ENCODE measurements around the gene NR2F6.

DNA sequence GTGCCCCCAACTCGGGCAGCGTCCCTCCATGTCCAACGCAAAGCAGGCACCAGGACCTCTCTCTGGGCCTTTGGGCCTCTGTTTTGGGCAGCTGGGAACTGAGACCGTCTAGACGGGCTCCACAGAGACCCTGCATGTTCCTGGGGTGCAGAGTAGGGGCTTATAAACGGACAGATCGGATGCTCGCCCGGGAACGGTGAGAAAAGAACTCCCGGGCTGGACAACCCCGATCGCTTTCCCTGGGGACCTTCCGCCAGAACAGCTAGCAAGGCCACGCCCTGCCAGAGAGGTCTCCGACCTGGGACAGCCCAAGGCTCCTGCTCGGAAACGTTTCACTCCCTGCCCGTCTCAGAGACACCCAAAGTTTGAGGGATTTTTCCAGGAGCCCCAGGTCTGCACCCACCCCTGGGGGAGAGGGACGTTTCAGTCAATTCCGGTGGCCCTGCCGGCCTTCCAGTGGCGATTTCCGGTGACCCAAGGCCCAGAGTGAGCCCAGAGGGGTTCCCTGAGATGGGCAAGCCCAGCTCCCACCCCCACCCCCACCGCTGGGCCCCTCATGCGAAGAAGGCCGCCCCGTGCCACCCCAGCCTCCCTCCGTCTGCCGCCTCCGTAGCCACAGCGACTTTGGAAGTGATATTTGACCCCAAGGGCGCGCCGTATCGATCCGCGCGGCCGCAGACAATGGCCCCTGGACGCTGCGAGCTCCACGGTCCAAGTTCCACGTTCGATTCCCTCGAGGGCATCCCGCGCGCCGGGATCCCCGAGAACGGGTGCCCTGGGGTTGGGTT is 1.7 kb downstream of the NR2F6 start:
- no peak for TF ChIP-seq ZNF274 (IDR thresholded peaks at IDR 0.05; ENCODE audit: low read depth, low read length)
- no peak for TF ChIP-seq SUZ12 (IDR thresholded peaks at IDR 0.05; ENCODE audit: extremely low read depth, insufficient read depth, insufficient read length)
- TF ChIP-seq YY1 (IDR thresholded peaks at IDR 0.05; ENCODE audit: insufficient read depth, insufficient read length), result no peak

Data from NT2/D1 (cell line).